HK-2 (cell line): ENCODE results near the gene YIPF2.
"Not testable (repeated sequence)": the region's sequence is repeated elsewhere in the genome, so short reads cannot be mapped to it uniquely, and the experiment has no call there.

Source experiments
- DNase-seq: peaks from one replicate; pipeline ENCODE4 v3.0.0-alpha.2; 2018; ENCODE audit not compliant: unreplicated experiment

YIPF2 gene

DNA sequence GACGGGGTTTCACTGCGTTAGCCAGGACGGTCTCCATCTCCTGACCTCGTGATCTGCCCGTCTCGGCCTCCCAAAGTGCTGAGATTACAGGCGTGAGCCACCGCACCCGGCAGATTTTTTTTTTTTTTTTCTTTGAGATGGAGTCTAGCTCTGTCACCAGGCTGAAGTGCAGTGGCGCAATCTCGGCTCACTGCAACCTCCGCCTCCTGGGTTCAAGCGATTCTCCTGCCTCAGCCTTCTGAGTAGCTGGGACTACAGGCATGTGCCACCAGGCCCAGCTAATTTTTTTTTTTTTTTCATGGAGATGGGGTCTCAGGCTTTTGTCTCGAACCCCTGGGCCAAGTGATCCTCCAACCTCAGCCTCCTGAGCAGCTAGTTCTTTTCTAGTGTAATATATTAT, 13.2 kb upstream of the YIPF2 start:
- DNase-seq: not testable (repeated sequence)

DNA sequence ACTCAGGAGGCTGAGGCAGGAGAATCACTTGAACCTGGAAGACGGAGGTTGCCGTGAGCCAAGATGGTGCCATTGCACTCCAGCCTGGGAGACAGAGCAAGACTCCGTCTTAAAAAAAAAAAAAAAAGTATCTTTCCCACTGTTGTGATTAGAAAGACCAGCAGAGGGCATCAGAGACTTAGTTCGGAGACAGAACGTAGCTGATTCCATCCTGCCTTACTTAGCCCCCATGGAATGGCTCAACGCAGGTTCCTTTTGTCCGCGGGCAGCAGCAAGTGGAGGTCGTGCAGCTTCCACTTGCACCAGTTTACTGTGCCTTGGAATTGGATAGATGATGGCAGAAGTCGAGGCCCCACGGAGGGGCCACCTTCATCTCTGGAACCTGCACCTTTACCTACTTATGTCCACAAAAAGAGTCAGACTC, 8.2 kb upstream of the YIPF2 start:
- no peak for DNase-seq

DNA sequence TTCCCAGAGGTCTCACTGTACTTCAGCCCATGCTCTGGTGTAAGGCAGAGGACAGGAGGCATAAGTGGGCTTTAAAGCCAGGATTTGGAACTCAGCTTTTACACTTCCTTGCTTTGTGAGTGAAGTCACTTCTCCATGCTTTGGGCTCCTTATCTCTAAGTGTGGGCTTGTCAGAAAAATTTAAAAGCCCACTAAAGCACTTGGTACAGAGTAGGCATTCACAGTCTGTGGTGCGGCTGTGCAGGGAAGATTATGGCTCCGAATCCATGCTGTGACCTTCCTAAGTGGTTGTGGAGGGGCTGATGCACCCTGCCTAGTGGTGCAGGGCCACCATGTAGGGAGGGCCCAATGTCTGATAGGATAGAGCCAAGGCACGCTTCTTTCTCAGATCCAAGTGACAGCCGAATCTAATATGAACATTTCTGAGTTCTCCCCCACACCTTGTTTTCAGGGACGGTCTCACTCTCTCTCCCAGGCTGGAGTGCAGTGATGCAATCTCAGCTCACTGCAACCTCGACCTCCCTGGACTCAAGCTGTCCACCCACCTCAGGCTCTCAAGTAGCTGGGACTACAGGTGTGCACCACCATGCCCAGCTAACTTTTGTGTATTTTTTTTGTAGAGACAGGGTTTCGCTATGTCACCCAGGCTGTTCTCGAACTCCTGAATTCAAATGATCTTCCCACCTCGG, 7.1 kb upstream of the YIPF2 start:
- DNase-seq: no peak

DNA sequence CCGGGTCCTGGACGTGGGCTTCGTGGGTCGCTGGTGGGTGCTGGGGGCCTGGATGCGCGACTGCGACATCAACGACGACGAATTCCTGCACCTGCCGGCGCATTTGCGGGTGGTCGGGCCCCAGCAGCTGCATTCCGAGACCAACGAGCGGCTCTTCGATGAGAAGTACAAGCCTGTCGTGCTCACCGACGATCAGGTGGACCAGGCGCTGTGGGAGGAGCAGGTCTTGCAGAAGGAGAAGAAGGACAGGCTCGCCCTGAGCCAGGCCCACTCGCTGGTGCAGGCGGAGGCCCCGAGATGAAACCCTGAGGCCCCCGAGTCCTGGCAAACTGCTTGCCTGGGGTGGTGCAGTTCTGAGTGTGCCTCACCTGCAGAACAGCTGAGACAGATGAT, 959 bp upstream of the YIPF2 start:
- DNase-seq: no peak

DNA sequence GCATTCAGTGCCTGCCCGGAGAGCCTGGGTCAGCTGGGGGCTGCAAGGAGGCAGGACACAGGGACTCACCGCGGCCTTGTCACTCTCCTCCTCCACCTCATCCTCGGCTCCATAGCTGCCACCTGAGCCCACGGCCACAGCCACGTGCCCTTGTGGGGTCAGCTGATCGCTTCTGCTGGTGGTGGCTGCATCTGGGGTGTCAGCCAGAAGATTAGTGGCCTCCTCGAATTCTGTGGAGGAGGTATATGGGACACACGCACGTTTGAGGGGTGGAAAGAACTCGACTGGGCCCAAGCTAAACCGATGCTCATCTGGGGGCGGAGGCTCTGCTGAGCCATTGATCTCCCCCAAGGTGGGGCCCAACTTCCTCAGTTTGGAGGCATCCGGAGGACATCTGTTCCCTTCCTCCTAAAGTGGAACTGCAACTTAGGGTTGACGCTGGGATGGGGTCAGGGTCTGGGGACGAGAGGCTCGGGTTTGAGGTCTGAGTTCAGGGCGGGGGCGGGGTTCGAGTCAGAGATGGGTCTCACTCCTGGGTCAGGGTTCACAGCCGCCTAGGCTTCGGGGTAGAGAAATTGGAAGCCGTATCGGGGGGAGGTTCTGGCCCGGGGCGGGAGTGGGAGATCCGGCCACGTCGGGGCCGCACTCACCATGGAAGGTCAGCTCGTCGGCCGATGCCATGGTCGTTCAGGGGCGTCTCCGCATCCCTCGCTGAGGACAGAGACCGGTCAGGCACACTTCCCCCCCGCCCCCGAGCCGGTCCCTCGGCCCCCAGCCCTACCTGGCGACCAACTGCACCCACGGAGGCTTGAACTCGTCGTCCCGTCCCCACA, 493 bp downstream of the YIPF2 start:
- DNase-seq: no peak

DNA sequence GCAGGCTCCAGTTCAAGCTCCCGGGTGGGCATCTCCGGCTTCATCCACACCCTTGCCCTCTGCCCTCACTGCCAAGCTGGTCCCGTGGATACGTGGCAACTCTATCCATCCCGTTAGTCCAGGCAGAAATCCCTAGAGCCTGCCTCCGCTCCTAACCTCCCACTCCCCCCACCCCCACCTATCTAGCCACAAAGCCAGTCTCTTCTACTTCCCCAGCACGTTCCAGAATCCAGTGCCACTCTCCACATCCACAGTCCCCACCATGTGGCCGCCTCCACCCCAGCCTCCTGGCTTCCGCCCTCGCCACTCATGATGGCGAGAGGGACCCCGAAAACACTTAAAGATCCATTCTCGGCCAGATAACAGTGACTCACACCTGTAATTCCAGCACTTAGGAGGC, 3.8 kb downstream of the YIPF2 start:
- DNase-seq: no peak

DNA sequence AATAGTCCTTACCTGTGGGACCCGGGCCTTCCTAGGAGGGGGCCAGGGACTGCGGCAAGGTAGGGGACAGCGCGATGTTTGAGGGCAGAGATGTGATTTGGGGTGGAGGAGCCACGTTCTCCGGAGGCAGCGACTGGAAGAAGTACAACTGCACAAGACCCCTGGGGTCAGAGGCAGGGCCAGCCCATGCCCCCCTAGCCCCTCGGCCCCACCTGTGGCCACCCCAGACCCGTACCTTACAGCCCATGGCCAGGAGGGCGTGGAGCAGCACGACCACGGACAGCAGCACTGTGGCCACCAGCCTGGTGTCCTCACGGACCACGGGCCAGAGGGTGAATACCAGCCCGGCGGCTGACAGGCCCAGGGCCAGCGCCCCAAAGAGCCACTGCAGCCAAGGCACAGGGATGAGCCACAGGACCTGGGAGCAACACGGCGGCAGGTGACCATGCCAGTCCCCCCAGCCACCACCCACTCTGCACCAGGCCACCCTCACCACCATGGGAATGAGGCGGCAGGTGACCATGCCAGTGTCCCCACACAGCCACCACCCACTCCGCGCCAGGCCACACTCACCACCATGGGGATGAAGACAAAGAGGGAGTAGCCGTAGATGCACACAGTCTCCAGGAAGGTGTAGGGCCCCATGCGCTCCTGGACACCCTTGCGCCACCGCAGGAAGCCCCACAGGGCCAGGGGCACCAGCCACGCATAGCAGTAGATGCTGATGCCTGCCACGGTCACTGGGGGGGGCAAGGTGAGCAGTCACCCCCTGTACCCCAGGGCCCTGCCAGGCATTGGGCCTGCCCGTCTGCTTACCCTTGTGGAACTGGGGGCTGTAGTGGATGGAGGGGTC, 5.0 kb downstream of the YIPF2 start:
- no peak for DNase-seq

DNA sequence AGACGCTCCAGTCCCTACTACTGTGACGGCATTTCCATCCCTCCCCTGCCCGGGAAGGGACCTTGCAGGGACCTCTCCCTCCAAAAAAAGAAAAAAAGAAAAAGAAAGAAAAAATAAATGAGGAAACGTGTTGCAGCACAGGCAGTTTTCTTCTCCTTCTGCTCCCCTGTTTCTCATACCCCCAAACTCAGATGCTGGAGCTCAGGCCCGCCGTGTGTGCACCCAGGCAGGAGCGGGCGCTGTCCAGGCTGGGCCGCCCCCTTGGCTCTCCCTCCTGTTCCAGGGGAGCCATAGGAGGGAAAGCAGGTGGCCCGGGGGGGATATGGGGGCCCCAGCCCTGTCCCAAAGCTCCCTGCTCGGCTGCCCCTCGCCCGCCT, 5.8 kb downstream of the YIPF2 start:
- DNase-seq: no peak

DNA sequence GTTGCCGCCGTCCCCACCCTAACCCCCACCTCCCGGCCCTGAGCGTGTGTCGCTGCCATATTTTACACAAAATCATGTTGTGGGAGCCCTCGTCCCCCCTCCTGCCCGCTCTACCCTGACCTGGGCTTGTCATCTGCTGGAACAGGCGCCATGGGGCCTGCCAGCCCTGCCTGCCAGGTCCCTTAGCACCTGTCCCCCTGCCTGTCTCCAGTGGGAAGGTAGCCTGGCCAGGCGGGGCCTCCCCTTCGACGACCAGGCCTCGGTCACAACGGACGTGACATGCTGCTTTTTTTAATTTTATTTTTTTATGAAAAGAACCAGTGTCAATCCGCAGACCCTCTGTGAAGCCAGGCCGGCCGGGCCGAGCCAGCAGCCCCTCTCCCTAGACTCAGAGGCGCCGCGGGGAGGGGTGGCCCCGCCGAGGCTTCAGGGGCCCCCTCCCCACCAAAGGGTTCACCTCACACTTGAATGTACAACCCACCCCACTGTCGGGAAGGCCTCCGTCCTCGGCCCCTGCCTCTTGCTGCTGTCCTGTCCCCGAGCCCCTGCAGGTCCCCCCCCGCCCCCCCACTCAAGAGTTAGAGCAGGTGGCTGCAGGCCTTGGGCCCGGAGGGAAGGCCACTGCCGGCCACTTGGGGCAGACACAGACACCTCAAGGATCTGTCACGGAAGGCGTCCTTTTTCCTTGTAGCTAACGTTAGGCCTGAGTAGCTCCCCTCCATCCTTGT, 6.4 kb downstream of the YIPF2 start:
- DNase-seq: no peak

DNA sequence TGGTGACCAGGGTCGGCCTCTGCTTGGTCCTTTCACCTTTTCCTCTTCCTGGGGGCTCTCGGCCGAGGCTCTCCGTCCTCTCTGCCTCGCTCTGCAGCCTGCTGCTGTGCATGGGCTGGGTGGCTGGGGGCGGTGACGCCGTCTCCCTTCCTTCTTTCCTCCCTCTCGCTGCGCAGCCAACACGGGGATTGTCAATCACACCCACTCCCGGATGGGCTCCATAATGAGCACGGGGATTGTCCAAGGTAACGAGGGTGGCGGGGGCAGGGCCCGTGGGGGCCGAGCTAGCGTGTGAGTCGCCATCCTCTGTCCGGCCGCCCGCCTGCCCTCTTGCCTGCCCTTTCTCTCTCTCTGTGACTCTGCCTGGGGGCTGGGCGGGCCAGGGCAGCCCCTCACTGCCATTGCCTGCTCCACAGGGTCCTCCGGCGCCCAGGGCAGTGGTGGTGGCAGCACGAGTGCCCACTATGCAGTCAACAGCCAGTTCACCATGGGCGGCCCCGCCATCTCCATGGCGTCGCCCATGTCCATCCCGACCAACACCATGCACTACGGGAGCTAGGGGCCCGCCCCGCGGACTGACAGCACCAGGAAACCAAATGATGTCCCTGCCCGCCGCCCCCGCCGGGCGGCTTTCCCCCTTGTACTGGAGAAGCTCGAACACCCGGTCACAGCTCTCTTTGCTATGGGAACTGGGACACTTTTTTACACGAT, 7.1 kb downstream of the YIPF2 start:
- no peak for DNase-seq

DNA sequence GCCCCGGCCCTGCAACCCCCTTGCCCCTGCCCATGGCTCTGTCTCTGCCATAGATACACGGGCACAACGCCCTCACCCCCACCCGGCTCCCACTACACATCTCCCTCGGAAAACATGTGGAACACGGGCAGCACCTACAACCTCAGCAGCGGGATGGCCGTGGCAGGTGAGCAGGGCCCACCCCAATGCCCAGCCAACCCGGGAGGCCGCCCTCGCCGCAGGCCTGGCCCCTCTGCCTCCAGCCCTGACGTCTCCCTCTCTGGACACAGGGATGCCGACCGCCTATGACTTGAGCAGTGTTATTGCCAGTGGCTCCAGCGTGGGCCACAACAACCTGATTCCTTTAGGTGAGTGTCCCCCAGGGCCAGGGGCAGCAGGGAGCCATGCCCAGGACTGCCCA, 7.7 kb downstream of the YIPF2 start:
- DNase-seq: no peak

DNA sequence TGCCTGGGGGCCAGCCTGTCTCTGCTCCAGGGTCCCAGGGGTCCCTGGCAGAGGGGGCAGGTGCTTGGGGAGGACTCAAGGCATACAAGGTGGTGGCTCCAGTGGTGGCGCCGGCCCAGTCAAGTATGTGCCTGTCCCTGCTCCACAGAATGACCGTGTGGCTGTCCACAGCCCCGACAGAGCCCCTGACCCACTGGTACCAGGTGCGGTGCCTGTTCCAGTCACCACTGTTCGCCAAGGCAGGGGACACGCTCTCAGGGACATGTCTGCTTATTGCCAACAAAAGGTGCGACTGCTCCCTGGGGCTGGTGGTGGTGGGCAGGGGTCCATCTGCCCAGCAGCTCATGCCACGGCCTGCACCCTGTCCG, 8.2 kb downstream of the YIPF2 start:
- no peak for DNase-seq

DNA sequence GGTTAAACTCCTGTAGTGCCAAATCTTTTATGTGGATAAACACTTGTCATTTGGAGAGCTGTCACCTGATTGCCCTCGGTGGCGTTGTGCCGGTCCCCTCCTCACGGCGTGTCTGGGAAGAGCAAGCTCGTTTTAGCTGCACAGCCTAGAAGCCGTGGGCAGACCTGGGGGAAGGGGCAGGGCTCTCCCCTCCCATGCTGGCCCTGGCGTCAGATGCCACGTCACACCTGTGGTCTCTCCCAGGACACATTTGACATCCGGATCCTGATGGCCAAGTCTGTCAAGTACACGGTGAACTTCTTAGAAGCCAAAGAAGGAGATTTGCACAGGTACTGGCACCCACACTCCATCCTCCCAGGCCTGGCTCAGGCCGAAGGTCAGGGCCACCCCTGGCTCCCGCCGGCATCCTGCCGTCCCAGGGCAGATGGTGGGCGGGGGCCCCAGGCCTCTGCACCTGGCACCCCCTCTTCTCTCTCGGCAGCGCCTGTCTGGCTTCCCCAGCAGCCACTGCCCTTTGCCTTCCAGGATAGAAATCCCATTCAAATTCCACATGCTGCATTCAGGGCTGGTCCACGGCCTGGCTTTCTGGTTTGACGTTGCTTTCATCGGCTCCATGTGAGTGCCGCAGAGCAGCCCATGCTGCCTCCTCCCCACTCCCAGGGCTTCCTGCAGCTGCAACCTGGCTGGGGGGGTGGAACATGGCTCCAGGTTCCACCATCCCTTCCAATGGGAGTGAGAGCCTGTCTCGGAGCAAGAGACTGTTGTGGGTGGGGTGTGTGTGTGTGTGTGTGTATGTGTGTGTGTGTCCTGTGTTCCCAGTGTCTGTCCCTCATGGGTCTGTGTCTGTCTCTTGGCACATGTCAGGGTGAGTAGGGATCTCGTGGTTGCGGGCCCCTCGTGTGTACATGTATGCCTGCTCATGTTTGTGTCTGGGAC, 8.8 kb downstream of the YIPF2 start:
- DNase-seq: no peak

DNA sequence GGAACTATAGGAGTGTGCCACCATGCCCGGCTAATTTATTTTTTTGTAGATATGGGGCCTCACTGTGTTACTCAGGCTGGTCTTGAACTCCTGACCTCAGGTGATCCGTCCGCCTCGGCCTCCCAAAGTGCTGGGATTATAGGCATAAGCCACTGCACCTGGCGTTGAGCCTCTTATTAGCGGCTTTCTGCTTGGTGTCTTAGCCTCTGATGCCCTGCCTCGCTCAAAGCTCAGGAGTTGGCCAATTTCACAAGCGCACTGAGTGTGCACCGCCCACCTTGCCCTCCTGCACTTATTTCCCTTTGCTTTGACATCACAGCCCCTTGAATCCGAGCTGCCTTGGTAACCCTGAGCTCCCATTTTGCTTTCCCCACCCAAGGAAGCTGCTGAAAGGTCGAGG, 10.1 kb downstream of the YIPF2 start:
- DNase-seq: no peak

DNA sequence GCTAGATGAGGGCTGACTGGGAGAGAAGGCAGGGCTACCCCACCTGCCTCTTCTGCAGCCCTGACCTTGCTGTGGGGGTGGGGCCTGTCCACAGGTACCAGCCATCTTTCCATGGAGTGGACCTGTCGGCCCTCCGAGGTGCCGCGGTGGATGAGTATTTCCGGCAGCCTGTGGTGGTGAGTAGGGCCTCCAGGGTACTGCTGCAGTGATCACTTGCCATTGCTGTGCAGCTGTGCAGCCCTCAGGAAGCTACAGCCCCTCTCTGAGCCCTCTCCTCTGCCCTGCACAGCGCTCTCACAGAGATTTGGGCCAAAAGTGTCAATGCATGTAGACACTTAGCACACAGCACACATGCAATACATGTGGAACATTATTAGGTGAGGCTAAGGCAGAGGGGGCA, 11.8 kb downstream of the YIPF2 start:
- DNase-seq: no peak

DNA sequence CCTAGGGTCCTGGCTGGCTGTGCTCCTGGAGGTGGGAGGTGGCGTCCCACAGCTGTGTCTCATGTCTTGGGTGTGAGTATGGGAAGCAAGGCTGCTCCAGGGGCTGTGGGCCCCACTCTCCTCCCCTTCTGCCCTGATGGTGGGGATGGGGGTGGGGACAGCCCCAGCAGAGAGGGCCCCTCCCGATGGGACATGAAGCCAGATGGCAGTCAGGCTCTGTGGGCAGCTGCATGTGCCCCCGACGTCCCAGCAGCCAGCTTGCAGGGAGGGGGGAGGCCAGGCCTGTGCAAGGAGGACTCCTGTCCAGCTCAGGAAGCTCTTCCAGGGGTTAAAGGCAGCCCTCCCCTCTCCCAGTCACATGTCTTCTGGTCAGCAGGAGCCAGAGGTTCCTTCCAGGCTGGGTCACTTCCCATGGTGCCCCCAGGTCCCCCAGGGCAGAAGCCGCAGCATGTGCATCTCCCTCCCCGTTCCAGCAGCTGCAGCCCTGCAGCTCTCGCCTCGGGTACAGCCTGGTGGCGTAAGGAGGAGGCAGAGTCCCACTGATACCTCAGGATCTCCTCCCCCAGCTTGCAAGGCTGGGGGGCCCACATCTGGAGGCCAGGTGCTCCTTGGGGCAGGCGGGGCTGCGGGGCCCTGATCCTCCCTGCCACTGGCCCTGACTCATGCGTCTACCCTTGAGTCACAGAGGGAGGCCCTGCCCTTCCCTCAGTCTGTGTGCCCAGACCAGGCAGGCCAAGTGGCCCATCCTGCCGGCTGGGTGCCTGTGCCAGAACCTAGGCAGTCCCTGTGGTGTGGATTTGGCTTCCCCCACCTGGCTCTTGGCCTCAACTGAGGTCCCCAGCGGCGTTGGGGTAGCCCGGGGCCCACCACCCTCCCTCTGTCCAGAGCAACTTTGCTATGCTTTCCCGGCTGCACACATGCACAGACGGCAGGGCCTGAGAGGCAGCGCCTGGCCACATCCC, 13.0 kb downstream of the YIPF2 start:
- DNase-seq: peak; percentile 73

DNA sequence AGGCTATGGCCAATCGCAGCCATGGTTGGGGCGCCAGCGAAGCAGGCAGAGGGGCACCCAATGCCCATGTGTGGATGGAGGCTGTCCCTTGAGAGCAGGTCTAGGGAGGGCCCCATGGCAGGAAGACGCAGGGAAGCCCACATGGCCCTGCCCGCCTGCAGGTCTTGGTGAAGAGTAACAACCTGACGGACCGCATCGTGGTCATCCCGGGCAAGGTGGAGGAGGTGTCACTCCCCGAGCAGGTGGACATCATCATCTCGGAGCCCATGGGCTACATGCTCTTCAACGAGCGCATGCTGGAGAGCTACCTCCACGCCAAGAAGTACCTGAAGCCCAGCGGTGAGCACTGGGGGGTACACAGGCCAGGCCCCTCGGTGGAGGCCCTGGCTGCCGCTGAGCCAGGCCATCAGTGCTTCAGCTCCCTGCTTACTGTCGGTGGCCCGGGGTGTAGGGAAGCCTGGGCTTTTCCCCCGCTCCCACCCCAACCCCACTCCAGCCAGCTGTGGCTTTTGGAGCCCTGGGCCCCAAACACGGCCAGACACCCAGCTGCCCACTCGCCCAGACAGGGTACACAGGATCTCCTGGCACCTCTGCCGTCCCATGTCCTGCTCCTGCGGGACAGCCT, 14.6 kb downstream of the YIPF2 start:
- DNase-seq: no peak

DNA sequence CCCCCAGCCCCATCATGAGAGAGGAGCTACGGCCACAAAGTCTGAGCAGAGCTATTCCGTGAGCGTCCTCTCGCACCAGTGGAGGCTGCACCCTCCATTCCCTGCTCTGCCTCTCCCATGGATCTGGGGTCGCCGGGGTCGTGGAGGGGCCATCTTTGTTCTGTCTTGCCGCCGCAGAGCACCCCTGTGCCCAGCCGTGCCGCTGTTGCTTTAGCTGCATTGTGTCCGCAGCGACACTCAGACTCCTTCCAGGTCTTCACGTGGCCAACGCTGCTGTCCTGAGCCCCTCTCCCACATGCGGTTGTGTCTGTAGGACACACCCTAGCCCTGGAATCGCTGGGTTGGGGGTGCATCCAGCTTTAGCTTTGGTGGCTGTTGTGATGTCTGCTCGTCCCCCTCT, 15.8 kb downstream of the YIPF2 start:
- no peak for DNase-seq
